GM12864 (cell line): ENCODE data around the gene PAQR6.
A peak's percentile ranks its signal among the peaks of the same experiment; 100 is the strongest.
"Not testable (repeated sequence)": the region's sequence is repeated elsewhere in the genome, so short reads cannot be mapped to it uniquely, and the experiment has no call there.

Source experiments
- DNase-seq: peaks from one replicate; pipeline ENCODE4 v3.0.0-alpha.2; 2011; ENCODE audit warnings: low read depth
- H3K4me3 ChIP-seq: 2 replicates; pipeline ENCODE4 v1.5.1; 2011; ENCODE audit warnings: mild to moderate bottlenecking, low read depth, low read length, control low read depth
- TF ChIP-seq, protein P1 (sequence below): IDR thresholded peaks from 2 replicates; pipeline ENCODE4 v1.5.1; 2011; ENCODE audit warnings: low read depth, mild to moderate bottlenecking, moderate library complexity, low read length, control low read depth, inconsistent platforms; ENCODE audit errors: missing control alignments

The PAQR6 gene

DNA sequence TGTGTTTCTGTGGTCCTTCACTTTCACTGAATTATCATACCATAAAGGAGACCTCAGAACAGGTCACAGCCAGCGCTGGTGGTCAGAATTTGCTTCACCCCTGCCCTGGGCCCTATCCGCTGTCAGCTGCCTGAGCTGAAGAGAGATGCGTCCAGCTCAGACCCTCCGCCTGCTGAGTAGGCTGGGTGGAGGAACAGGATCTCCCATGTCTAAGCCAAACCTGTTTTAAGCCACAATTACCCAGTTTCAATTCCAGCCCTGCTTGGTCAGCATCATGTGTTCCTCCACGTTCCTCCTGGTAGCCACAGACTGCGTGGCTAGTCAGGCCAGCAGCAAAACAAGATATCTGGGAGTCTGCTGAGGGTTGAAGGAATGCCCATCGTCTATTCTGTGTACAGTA is 19.4 kb downstream of the PAQR6 start:
- H3K4me3 ChIP-seq, result no peak overlapping the region
- TF ChIP-seq, protein P1, sequence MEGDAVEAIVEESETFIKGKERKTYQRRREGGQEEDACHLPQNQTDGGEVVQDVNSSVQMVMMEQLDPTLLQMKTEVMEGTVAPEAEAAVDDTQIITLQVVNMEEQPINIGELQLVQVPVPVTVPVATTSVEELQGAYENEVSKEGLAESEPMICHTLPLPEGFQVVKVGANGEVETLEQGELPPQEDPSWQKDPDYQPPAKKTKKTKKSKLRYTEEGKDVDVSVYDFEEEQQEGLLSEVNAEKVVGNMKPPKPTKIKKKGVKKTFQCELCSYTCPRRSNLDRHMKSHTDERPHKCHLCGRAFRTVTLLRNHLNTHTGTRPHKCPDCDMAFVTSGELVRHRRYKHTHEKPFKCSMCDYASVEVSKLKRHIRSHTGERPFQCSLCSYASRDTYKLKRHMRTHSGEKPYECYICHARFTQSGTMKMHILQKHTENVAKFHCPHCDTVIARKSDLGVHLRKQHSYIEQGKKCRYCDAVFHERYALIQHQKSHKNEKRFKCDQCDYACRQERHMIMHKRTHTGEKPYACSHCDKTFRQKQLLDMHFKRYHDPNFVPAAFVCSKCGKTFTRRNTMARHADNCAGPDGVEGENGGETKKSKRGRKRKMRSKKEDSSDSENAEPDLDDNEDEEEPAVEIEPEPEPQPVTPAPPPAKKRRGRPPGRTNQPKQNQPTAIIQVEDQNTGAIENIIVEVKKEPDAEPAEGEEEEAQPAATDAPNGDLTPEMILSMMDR, result no peak
- no peak for DNase-seq

DNA sequence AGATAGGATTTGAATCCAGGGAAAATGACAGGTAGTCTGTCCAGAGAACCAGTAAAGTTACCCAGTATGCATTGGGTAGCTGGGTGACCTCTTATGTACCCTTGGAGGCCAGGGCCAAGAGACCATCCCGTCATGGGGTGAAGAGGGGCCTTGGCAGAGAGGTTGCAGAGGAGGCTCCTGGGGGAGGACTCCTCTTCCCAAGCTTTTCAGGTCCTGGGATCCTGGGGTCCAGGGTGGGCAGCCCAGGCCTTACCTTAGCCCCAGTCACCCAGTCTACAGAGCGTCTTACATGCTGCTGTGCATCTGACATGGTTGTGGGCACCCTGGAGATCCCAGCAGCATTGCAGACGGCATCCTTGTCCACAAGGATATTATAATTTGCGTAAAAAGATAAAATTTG is 21.1 kb downstream of the PAQR6 start:
- no peak for DNase-seq
- TF ChIP-seq, protein P1, result no peak
- H3K4me3 ChIP-seq, result no peak overlapping the region

DNA sequence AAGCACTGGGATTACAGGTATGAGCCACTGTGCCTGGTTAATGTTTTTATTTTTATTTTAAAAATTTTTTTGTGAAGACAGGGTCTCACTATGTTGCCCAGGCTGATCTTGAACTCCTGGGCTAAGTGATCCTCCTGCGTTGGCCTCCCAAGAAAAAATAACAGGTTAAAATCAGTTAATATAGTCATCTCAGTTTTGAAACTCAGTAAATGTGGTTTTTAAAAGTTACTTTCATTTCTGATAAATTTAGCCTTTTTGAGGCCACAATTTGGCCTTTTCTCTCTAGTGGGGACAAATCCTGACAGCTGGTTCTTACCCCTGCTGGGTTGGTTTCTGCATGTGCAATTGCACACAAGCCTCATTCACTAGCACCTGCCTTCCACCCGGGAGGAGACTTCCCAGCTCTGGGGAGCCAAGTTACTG is 21.7 kb downstream of the PAQR6 start:
- TF ChIP-seq, protein P1, result no peak
- DNase-seq, result peak; percentile 89
- no peak overlapping the region for H3K4me3 ChIP-seq

DNA sequence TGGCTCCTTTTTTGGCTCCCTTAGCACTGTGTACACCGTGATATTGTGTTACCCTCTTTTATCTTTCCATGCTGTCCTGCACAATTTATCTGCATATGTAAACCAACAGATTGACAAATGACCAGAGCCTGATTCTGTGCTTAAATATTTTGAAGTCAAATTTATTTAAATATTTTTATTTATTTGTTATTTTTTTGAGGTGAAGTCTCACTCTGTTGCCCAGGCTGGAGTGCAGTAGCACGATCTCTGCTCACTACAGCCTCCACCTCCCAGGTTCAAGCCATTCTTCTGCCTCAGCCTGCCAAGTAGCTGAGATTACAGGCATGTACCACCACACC is 22.2 kb downstream of the PAQR6 start:
- DNase-seq, result no peak
- TF ChIP-seq, protein P1, result no peak
- H3K4me3 ChIP-seq, result no peak overlapping the region

DNA sequence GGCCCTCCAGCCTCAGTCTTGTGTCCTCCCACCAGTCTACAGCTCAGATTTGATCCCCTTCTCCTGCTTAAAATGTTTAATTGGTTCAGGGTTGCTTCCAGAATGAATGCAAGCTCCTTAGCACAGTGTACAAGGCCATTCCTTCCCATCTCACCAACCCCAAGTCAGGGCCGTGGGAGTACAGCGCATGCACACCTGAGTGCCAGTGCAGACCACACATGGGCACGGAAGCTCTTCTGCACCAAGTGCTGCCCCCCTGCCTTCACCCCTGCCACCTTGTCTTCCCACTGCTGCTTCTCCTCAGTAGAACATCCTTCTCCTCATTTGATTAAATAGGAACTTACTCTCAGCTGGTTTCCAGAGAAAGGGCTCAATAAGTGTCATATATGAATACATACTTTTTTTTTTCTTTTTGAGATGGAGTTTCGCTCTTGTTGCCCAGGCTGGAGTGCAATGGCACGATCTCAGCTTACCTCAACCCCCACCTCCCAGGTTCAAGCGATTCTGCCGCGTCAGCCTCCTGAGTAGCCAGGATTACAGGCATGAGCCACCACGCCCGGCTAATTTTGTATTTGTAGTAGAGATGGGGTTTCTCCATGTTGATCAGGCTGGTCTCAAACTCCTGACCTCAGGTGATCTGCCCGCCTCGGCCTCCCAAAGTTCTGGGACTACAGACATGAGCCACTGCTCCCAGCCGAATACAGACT is 25.7 kb downstream of the PAQR6 start:
- no peak overlapping the region for H3K4me3 ChIP-seq
- TF ChIP-seq, protein P1, result no peak
- DNase-seq, result no peak

DNA sequence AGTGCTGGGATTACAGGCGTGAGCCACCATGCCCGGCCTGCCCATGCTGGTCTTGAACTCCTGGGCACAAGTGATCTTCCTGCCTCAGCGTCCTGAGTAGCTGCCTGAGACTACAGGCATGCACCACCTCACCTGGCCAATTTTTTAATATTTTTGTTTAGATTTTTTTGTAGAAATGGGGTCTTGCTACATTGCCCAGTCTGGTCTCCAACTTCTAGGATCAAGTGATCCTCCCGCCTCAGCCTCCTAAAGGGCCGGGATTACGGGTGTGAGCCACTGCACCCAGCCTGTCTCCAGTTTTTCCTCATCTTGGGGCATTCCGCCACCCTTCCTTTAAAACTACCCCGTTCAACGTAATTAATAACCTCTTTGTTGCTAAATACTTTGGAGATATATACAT is 27.6 kb downstream of the PAQR6 start:
- DNase-seq, result no peak
- H3K4me3 ChIP-seq, result no peak overlapping the region
- TF ChIP-seq, protein P1, result no peak

DNA sequence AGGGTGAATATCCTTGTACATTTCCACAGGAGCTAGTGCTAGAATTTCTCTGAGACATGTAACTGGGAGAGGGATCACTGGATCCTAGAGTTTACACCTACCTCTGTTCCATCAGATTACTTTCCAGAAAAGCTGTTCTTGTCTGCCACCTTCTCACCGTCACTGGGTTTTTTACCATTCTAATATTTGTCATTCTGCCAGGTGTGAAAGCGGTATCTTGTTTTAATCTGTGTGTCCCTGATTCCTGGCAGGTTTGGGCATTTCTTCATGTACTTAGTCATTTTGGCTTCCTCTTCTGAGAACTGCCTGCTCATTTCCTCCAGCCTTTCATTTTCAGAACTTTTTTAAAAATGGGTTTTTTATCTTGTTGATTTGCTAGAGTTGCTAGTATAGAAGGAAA is 30.0 kb downstream of the PAQR6 start:
- TF ChIP-seq, protein P1, result no peak
- peak overlapping the region; percentile 8; the same call in 1 of the 2 replicates for H3K4me3 ChIP-seq
- no peak for DNase-seq

DNA sequence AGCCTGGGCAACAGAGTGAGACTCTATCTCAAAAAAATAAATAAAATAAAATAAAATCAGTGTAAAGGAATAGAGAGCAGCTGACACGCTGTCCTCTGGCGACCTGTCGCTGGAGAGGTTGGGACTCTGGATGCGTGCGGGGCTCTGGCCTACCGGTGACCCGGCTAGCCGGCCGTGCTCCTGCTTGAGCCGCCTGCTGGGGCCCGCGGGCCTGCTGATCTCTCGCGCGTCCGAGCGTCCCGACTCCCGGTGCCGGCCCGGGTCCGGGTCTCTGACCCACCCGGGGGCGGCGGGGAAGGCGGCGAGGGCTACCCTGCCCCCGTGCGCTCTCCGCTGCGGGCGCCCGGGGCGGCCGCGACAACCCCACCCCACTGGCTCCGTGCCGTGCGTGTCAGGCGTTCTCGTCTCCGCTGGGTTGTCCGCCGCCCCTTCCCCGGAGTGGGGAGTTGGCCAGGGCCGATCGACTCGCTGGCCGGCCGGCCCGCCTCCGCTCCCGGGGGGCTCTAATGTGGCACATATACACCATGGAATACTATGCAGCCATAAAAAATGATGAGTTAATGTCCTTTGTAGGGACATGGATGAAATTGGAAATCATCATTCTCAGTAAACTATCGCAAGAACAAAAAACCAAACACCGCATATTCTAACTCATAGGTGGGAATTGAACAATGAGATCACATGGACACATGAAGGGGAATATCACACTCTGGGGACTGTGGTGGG is 31.3 kb downstream of the PAQR6 start:
- H3K4me3 ChIP-seq, DNase-seq: not testable (repeated sequence)
